DMS79 (cell line): ENCODE data around the gene RASAL2.
"Not testable (repeated sequence)": the region's sequence is repeated elsewhere in the genome, so short reads cannot be mapped to it uniquely, and the experiment has no call there.

ENCODE experiments used
- DNase-seq: peaks from one replicate; lab custom pipeline; 2025; lab: John Stamatoyannopoulos, UW

RASAL2 gene

DNA sequence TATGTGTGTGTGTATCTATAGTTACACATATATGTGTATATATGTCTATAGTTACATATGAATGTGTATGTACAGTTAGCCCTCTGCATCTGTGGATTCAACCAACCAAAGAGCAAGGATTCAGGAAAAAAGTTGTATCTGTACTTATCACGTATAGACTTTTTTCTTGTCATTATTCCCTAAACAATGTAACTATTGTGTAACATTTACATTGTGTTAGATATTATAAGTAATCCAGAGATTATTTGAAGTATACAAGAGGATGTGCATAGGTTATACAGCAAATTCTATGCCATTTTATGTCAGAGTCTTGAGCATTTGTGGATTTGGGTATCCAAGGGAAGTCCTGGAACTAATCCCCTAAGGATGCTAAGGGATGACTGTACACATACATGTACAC lies 71.3 kb downstream of the RASAL2 start:
- DNase-seq = no peak

DNA sequence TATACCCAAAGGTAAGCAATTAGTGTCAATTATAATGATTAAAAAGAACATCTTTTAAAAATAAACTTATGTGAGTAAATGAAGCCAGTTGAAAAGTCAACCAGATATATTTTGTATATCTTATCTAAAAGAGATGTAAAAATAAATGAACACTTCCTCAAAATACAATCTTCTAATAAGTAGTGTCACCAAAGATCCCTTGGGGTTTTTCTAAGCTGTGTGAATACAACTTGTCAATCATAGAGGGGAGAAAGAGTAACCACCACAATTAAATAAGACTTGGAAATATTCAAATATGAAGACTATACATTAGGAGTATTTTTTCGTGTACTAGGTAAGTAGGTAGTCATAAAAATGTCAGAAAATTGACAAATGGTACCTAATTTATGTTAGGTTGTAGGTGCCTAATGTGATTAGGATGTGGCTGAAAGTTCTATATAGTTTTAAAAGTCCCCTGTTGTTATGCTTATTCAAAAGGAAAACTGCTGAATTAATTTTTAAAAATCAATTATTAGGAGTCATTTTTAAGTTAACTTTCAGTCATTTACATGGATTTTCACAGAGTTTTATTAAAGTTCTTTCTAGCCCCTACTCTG lies 72.6 kb downstream of the RASAL2 start:
- DNase-seq = no peak

DNA sequence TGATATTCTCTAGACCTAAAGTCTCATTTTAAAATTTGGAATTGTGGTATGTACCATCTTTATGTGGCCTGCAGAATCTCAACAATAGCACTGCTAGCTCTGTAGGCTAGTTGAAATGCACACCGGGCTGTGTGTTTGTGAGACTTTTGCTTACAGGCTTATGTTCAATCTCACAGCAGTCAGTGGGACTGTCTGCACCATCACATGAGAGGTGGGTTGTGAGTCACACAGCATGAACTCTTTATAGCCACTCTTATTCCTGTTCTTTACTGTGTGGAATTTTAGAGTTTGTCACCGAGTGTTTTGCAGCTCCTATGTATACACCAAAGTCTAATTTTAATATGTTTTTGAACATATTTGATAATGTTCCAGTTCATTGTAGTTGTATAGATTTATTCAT lies 74.6 kb downstream of the RASAL2 start:
- DNase-seq = no peak

DNA sequence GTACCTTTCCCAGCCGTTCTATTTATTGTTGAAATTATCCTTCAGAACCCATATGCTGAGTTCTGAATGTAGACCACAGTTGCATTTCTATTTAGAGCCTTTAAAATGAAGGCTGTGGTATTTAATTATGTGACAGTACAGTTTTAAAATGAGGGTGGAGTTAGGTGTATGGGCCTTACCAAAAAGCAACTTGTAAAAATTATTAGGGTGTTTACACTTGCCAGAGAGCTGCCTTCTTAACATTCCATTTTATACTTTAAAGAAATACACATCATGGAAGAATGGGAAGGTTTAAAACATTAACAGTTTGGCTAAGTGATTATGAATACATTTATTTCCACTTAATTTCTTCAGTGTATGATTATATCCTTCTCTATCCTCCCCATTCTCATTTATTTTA lies 75.7 kb downstream of the RASAL2 start:
- no peak for DNase-seq

DNA sequence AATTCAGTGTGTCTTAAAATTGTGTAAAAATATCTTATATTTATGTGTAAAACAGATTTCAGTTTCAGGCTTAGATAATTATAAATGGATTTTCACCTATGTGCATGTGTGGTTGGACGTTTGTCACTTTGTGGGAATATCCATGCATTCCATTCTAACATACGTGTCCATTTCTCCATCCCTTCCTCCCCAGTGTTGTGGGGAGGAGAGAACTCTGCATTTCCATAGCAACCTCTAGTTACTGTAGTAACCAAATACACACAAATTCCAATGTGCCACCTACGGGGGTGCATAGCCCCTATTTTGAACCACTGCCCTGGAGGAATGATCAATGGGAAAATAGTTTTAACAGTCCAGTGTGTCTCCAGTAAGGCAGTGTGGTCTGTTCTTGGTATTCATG lies 79.0 kb downstream of the RASAL2 start:
- no peak for DNase-seq

DNA sequence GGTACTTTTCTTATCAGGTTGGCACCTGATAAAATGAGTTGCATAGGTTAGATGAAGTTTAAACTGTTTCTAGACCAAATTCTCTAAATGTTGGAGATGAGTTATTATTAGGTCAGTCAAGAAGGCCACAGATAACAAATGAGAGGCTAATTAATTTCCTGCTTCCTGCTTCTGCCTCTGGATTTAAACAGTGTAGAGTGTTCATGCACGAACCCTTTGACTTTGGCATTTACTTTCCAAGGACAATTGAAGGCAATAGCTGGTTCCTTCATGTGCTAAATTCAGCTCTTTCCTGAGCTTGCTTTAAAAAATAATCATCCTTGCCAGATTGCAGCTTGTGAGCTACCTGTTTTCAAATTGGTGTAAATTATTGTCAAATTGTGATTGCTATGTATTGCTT lies 80.6 kb downstream of the RASAL2 start:
- no peak for DNase-seq

DNA sequence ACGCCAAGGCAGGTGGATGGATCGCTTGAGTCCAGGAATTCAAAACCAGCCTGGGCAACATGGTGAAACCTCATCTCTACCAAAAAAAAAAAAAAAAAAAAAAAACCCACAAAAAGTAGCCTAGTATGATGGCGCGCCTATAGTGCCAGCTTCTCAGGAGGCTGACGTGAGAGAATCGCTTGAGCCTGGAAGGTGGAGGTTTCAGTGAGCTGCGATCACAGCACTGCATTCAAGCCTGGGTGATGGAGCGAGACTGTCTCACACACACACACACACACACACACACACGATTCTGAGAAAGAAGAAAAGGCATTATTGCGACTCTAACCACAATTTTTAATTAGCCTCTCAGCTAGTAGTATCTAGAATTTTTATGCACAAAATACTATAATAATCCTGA lies 86.5 kb downstream of the RASAL2 start:
- DNase-seq = no peak

DNA sequence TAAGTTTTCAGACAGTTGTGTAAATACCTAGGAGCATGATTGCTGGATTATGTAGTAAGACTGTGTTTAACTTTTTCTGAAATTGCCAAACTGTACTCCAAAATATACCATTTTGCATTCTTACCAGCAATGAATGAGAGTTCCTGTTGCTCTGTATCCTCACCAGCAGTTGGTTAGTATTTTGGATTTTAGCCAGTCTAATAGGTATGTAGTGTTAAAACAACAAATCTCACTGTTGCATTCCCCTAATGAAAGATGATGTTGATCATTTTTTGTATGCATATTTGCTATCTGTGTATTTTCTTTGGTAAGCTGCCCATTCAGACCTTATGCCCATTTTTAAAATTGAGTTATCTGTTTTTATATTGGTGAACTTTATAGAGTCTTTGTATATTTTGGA lies 89.9 kb downstream of the RASAL2 start:
- DNase-seq = no peak

DNA sequence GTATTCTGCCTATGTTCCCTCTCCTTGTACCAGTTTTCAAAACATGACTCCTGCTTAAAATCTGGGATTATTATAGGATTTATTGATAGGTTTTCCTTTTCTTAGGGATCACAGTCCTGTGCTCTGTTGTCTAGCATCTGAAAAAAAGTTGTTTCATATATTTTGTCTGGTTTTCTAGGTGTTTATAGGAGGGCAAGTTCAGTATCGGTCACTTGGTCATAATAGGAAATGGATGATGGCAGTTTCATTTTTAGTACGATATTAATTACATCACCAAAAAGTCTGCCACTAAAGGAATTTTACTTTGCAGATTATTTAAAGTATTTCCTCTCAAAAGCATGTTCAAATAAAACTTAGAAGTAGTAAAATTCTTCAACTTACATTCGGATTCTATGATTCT lies 94.4 kb downstream of the RASAL2 start:
- DNase-seq = no peak

DNA sequence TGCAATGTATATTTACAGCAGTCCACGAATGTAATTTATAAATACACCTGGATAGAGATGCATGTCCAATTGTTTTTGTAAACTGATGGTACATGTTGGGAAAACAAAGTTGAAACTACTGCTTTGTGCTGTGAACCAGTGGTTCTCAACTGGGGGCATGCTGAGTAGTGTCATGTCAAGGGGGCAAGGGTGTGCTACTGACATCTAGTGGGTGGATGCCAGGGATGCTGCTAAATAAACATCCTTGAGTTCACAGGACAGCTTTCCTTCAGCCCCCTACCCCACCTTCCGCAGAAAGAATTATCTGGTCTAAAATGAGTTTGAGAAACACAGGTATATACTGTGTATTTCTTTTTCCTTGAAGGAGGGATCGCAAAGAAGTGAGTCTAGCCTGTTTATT lies 95.9 kb downstream of the RASAL2 start:
- no peak for DNase-seq

DNA sequence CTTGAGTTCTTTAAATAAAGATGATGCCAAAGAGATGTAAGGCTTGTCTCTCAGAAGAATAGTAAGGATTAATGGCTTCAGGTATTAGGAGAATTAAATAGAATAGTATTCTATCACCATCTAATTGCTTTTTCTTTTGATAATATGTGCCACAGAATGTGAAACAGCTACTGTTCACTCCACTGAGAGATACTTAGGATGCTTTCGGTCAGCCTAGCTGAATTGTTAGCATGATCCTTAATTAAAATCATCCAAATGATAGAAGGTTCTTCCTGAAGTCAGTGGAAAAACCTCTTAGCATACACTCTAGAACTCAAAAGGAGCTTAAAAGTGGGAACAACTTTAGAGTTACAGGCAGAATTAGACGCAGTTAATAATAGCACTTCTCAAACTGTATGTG lies 97.0 kb downstream of the RASAL2 start:
- no peak for DNase-seq

DNA sequence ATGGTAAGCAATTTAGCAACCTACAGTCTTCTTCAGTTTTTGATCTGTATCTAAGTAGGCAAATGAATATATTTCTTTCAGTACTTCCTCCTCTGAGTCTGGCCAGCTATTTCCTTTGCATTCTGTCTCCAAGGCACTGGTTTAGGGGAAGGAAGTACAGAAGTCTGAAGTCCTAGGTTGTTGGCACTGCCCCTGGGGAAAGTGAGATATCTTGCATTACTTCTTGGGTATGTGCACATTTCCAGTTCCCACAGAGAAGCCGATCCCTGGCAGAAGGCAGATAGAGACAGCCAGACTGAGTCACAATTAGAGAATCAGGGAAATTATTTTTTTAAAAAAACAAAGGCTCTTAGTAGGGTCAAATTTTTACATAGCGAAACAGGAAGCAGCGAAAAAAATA lies 98.8 kb downstream of the RASAL2 start:
- no peak for DNase-seq

DNA sequence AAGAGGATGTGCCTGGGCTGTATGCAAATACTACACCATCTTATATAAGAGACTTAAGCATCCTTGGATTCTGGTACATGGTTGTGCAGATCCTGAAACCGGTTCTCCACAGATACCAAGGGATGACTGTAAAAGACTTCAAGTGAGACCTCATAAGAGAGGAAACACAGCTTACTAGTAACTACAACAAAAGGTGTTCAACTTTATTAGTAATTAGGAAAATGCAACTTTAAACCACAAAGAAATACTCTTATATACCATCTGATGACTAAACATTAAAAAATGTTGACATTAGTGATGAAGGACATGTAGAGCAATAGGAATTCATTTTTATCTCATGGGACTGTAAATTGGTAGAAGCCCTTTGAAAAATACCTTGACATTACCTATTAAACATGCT lies 102.7 kb downstream of the RASAL2 start:
- DNase-seq = no peak

DNA sequence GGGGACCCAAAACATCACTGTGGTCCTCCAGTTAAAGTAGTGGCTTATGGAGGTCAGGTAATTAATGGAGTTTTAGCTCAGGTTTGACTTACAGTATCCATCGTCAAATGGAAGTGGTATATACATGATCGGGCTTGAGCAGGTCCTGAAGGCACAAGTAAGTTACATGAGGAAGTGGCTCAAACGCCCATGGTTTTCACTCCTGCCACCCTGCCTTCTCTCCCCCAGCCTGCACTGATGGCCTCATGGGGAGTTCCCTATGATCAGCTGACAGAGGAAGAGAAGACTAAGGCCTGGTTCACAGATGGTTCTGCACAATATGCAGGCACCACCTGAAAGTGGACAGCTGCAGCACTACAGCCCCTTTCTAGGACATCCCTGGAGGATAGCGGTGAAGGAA lies 108.2 kb downstream of the RASAL2 start:
- DNase-seq = not testable (repeated sequence)

DNA sequence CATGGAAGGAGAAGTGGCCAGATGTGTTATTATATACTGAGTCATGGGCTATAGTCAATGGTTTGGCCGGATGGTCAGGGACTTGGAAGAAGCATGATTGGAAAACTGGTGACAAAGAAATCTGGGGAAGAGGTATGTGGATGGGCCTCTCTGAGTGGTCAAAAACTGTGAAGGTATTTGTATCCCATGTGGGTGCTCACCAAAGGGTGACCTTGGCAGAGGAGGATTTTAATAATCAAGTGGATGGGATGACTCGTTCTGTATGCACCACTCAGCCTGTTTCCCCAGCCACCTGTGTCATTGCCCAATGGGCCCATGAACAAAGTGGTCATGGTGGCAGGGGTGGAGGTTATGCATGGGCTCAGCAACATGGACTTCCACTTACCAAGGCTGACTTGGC lies 108.6 kb downstream of the RASAL2 start:
- DNase-seq = not testable (repeated sequence)

DNA sequence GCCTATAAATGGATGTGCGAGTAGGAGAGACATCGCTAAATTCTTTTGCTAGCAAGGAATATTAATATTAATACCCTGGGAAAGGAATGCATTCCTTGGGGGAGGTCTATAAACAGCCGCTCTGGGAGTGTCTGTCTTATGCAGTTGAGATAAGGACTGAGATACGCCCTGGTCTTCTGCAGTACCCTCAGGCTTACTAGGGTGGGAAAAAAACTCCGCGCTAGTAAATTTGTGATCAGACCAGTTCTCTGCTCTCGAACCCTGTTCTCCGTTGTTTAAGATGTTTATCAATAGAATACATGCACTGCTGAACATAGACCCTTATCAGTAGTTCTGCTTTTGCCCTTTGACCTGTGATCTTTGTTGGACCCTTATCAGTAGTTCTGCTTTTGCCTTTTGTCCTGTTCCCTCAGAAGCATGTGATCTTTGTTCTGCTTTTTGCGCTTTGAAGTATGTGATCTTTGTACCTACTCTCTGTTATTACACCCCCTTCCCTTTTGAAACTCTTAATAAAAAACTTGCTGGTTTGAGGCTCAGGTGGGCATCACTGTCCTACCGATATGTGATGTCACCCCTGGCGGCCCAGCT lies 114.5 kb downstream of the RASAL2 start:
- DNase-seq = not testable (repeated sequence)

DNA sequence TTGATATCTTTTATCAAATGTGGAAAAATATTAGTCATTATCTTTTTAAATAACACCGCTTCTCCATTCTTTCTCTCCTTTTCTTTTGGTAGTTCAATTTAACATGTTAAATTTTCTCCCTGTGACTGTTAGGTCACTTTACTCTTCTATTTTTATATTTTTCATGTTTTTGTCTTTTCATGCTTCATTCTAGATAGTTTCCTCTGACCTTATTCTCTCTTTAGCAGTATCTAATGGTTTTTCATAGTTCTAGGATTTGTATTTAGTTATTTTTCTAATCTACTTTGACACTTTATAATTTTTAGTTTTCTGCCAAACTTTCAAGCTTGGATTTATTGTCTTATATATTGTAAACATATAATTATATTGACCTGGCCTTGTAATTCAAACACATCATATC lies 116.0 kb downstream of the RASAL2 start:
- no peak for DNase-seq

DNA sequence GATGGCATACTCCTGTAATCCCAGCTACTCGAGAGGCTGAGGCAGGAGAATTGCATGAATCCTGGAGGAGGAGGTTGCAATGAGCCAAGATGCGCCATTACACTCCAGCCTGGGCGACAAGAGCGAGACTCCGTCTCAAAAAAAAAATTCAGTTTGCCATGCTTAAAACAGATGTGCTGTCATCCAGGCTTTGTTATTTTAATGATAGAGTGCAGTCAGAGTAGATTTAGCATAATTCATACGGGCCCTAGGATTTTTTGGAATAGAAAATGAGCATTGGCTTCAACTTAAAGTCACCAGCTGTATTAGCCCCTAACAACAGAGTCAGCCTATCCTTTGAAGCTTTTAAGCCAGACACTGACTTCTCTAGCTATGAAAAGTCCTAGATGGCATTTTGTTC lies 124.6 kb downstream of the RASAL2 start:
- no peak for DNase-seq

DNA sequence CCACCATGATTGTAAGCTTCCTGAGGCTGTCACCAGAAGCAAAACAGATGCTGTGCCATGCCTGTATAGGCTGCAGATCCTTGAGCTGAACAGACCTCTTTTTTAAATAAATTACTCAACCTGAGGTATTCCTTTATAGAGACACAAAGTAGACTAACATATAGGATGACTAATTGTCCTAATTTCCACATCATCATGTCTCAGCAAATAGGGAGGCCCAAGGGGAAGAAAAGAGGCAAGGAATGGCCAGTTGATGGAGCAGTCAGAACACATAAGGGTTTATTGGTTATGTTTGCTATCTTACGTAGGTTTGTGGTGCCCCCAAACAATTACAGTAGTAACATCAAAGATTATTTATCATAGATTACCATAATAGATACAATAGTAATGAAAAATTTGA lies 126.2 kb downstream of the RASAL2 start:
- DNase-seq = no peak

DNA sequence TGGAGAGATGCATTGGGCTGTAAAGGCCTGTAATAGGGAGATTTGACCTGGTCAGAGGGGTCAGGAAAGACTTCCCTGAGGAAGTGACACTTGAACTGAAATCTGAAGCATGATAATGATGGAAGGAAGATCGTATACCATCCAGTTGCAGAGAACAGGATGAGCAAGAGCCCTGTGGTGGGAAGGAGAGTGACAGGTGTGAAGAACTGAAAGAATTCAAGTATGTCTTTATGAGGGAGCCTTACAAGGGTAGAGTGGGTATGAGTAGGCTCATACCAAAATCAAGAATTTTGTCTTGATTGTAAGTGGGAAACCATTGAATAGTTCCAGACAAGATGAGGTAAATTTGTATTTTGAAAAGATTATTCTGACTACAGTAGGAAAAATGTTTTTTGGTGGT lies 129.4 kb downstream of the RASAL2 start:
- no peak for DNase-seq

DNA sequence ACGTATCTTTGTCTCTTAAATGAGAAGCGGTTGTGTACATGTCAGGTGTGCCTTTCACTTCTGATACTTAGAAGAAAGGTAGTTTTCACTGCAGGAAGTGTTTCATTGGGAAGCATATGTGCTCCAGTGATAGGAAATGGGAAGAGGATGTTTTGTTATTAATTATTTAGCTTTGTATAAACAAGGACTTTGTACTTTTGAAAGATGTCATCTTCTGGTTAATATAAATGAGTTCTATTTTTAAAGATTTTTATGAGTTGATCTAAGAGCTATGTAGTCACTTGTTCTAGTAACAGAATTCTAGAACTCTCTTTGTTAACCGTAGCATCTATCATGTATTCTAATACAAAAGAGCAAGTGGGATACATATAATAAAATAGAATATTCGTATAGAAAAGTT lies 130.5 kb downstream of the RASAL2 start:
- no peak for DNase-seq

DNA sequence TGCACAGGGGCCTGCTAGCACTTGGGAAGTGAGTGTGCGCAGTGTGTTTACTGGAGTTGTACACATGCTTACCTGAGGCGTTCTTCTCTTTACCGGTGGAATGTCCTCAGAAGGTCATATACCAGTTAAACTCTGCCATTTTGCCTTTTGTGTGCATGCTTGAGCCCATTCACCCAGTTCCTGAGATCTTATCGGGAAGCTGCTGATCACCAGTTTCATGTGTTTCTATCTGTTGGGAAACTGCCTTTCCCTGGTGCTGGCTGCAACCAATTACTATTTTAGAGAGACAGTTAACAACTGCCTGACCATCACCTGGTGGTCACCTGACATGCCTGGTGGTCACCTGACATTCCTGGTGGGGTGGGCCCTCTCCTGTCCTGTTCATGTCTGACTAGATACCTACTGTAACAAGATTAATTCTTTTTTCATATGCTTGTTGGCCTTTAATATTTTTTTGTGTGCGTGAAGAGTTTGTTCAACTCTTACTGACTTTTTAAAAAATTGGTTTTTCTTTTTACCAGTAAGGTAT lies 137.0 kb downstream of the RASAL2 start:
- DNase-seq = no peak

DNA sequence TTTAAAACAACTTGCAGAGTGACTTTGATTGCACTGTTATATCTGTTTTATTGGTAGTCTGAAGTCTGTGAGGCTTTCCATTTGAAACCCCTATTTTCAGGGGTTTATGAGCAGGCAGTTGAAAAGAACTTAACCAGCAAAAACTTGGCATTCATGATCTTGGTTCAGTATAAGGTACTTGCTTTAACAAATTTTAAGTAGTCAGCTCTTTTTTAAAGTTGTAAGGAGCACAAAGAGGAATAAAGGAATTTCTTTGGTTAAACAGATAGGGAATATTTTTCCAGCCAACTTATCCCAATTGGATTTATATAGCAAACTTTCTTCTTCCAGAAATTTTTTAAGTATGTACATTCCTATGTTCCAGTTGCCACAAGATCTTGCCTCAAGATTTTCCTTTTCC lies 138.2 kb downstream of the RASAL2 start:
- DNase-seq = no peak

DNA sequence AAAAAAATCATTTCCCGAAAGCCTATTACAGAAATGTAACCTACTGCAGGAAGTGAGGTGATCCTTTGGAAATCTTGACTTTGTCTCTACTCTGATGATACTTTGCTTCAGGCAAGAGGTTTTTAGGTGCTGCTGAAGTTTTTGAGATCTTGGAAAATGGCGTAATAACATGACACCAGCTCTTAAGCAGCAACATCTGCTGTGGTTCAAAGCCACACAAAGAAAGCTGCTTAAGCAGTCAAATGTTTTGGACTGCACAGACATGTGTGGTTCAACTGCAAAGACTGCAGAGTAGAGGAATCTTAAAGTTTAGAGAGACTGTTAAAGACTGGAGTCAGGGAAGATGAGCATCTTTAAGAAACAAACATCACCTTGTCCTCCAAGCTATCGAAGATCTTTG lies 139.0 kb downstream of the RASAL2 start:
- no peak for DNase-seq
